Retina (tissue), 1 donor: Measurements from ENCODE around the gene CCDC149.

Experiments used
- DNase-seq: peaks from one replicate; pipeline ENCODE4 v3.0.0-alpha.2; 2016

The CCDC149 gene

GRCh38 chr4:24772061-24772705 is 140.7 kb downstream of the CCDC149 start:
- no peak for DNase-seq

GRCh38 chr4:24771241-24771640 is 141.6 kb downstream of the CCDC149 start:
- DNase-seq: no peak

GRCh38 chr4:24770667-24771066 is 142.2 kb downstream of the CCDC149 start:
- DNase-seq: no peak

- no peak for DNase-seq
Measured at GRCh38 chr4:24770032-24770584, 142.7 kb downstream of the CCDC149 start.

- no peak for DNase-seq
Measured at GRCh38 chr4:24769571-24769970, 143.3 kb downstream of the CCDC149 start.

- no peak for DNase-seq
Measured at GRCh38 chr4:24768604-24769003, 144.2 kb downstream of the CCDC149 start.

- no peak for DNase-seq
Measured at GRCh38 chr4:24768006-24768405, 144.8 kb downstream of the CCDC149 start.

GRCh38 chr4:24765376-24765988 is 147.4 kb downstream of the CCDC149 start:
- DNase-seq: no peak

- no peak for DNase-seq
Measured at GRCh38 chr4:24764345-24764744, 148.5 kb downstream of the CCDC149 start.

GRCh38 chr4:24763631-24764297 is 149.1 kb downstream of the CCDC149 start:
- DNase-seq: no peak
